GM12801 (cell line): ENCODE data around the gene KDM4C.

Source experiments
- CTCF ChIP-seq: IDR thresholded peaks from one replicate; pipeline ENCODE4 v1.5.1; 2011; ENCODE audit warnings: control low read depth; ENCODE audit not compliant: insufficient read length; ENCODE audit errors: extremely low read depth

Gene KDM4C

GRCh38 chr9:6834306-6834705 is 76.5 kb downstream of the KDM4C start:
- no peak for TF ChIP-seq CTCF

- TF ChIP-seq CTCF: no peak
Measured at GRCh38 chr9:6838158-6838557, 80.4 kb downstream of the KDM4C start.

- no peak for TF ChIP-seq CTCF
Measured at GRCh38 chr9:6842584-6842947, 84.8 kb downstream of the KDM4C start.

- no peak for TF ChIP-seq CTCF
Measured at GRCh38 chr9:6843742-6844141, 86.0 kb downstream of the KDM4C start.

- TF ChIP-seq CTCF: no peak
Measured at GRCh38 chr9:6844267-6844666, 86.5 kb downstream of the KDM4C start.

GRCh38 chr9:6845128-6845826 is 87.5 kb downstream of the KDM4C start:
- TF ChIP-seq CTCF: no peak

GRCh38 chr9:6845880-6846279 is 88.1 kb downstream of the KDM4C start:
- TF ChIP-seq CTCF: no peak
